Dedifferentiated amniotic fluid mesenchymal stem cell (primary cell): ENCODE results near the gene ALDOC.
"Not testable (repeated sequence)": the region's sequence is repeated elsewhere in the genome, so short reads cannot be mapped to it uniquely, and the experiment has no call there.

Experiments used
- DNase-seq: peaks from one replicate; pipeline ENCODE4 v3.0.0-alpha.2; 2016; ENCODE audit errors: extremely low spot score

The ALDOC gene

GRCh38 chr17:28576758-28577465 lies at the start of gene ALDOC:
Gene ALDOC, minus strand, starts transcription at chr17:28576895. Its CDS starts 1,363 bp downstream, at chr17:28575532.
- peak; percentile 63 for DNase-seq

- no peak for DNase-seq
Measured at GRCh38 chr17:28624148-28624547, 47.5 kb upstream of the ALDOC start.

- no peak for DNase-seq
Measured at GRCh38 chr17:28623696-28624095, 47.0 kb upstream of the ALDOC start.

GRCh38 chr17:28622186-28622585 lies 45.5 kb upstream of the ALDOC start:
- no peak for DNase-seq

- no peak for DNase-seq
Measured at GRCh38 chr17:28620010-28620409, 43.3 kb upstream of the ALDOC start.

GRCh38 chr17:28618464-28618863 lies 41.8 kb upstream of the ALDOC start:
- no peak for DNase-seq

GRCh38 chr17:28616281-28616680 lies 39.6 kb upstream of the ALDOC start:
- no peak for DNase-seq

GRCh38 chr17:28615260-28615940 lies 38.7 kb upstream of the ALDOC start:
- no peak for DNase-seq

GRCh38 chr17:28613931-28614381 lies 37.3 kb upstream of the ALDOC start, which contains the start of gene RSKR:
Gene RSKR, minus strand, starts transcription at chr17:28614185. Its CDS starts 24 bp downstream, at chr17:28614161.
- no peak for DNase-seq

GRCh38 chr17:28612936-28613872 lies 36.5 kb upstream of the ALDOC start:
- DNase-seq: no peak

GRCh38 chr17:28612531-28612930 lies 35.8 kb upstream of the ALDOC start:
- no peak for DNase-seq

GRCh38 chr17:28610376-28610775 lies 33.7 kb upstream of the ALDOC start:
- DNase-seq: no peak

- not testable (repeated sequence) for DNase-seq
Measured at GRCh38 chr17:28604031-28604430, 27.3 kb upstream of the ALDOC start.

GRCh38 chr17:28599311-28600184 lies 22.9 kb upstream of the ALDOC start:
- peak; percentile 74 for DNase-seq

- peak; percentile 86 for DNase-seq
Measured at GRCh38 chr17:28598799-28599310, 22.2 kb upstream of the ALDOC start, which contains the start of gene SPAG5. Gene SPAG5, minus strand, starts transcription at chr17:28599025. Its CDS starts 79 bp downstream, at chr17:28598946.

- DNase-seq: no peak
Measured at GRCh38 chr17:28598389-28598788, 21.7 kb upstream of the ALDOC start.

GRCh38 chr17:28597606-28598383 lies 21.1 kb upstream of the ALDOC start:
- no peak for DNase-seq

GRCh38 chr17:28592260-28592659 lies 15.6 kb upstream of the ALDOC start:
- no peak for DNase-seq

- DNase-seq: no peak
Measured at GRCh38 chr17:28585851-28586250, 9.2 kb upstream of the ALDOC start.

GRCh38 chr17:28584434-28584833 lies 7.7 kb upstream of the ALDOC start:
- no peak for DNase-seq
